HG02970 (cell line): ENCODE measurements around the gene REG1A.

Source experiments
- ATAC-seq: cut with Tn5 transposase; IDR thresholded peaks from one replicate; pipeline ENCODE4 v1.9.1; 2021; ENCODE audit warnings: mild to moderate bottlenecking, moderate library complexity, moderate number of reproducible peaks; ENCODE audit not compliant: unreplicated experiment, low FRiP score

REG1A gene

DNA sequence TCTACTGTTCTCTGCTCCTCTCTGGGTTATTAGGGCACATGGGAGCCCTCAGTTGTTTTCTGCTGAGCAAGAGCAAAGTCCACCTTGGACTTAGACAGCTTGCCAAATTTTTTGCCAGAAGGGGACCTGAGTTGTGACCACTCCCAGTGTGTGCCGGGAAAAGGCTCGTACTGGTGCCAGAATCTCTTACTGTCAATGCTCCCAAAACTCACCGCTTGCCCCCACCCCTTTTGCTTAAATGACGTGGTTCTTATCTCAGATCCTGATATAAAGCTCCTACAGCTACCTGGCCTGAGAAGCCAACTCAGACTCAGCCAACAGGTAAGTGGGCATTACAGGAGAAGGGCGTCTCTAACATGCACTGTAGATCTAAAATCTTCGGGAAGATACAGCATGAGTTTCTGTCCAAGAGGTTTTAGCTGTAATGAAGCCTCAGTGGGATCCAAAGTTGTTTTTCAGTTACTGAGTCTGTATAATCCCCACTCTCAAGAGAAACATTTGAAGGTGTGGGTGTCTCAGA lies at the start of gene REG1A:
TSS of gene REG1A (plus strand) at position 295 of the 520 bp plus-strand sequence. CDS start 374 bp downstream, outside the sequence.
- ATAC-seq, result no peak

- no peak for ATAC-seq
These were observed 49.2 kb upstream of the REG1A start for GRCh38 chr2:79071078-79071477.

- ATAC-seq, result no peak
These were observed 37.3 kb upstream of the REG1A start for GRCh38 chr2:79082987-79083386.

DNA sequence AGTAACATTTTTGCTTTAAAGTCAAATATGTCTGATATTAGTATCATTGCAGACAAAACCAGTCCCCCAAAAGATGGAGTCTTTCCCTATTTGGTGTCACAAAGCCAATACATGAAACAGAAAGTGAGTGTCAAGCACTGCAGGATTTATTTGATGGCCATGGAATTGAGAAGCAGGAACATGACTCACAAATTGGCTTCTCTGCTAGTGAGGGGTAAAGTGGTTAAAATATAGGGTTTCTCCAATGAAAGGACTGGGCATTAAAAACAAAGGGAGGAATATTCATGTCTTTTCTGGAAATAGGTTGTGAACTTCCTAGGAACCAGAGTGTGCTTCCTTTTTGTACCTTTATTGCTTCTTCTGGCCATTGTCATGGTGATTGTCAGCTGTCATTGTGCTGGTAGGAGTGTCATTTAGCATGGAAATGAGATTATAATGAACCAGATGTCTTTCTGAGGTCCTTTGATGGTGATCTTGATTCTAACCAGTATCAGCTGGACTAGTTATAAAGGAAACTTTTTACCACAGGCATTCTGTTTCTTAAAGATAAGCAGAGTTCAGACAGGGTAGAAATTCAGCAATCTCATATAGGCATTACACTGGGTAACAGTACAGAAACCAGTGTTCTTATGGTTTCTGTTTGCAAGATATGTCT lies 36.6 kb upstream of the REG1A start:
- ATAC-seq, result no peak

DNA sequence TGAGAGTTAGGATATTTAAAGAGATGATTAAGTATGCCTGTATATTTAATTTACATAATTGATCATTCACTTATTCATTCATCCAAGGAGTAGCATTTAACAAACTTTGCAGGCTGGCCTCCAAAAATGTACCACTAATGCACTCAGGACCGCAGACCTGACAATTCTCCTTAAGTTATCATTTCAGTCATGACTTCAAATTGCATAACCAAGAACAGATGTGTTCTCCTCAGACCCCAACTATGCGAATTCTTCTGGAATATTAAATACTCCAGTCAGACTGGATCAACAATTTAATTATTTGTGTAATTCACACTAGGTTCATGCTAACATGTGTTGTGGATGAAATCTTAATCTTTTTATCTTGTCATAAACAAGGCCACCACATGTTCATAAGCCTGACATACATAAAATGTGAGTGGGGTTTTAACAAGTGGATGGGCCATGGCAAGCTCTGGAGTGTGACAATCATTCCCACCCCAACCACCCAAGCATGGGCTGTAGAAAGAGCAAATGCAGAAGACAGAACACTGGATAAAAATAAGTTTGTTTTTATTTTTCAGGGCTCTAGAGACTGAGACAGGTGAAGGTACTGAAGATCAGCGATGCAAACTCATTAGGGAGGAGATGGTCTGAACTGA lies 35.7 kb upstream of the REG1A start:
- ATAC-seq, result no peak

DNA sequence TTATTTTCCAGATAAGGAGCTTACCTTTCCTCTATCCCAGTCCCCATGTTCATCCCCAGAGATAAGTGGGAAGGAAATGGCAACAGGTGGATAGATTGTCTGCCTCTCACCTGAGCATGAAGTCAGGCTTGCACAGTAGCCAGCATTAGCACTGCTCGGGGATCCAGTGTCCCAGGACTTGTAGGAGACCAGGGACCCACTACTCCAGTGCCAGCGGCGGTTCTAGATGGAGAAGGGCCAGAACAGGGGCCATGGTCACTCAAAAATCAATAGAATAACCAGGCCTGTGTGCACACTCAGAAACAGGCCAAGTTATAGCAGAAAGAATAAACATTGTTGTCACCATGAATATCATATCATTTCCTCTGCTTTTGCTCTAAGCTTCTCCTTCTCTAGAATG lies 34.9 kb upstream of the REG1A start:
- no peak for ATAC-seq

- ATAC-seq, result no peak
These were observed 34.0 kb upstream of the REG1A start for GRCh38 chr2:79086255-79086654.

GRCh38 chr2:79087785-79088364 lies 32.4 kb upstream of the REG1A start, which contains the start of gene REG1B:
Gene REG1B (minus strand): TSS chr2:79087993. CDS start chr2:79087612, 381 bp downstream.
- no peak for ATAC-seq

GRCh38 chr2:79090693-79091092 lies 29.6 kb upstream of the REG1A start:
- ATAC-seq, result no peak

DNA sequence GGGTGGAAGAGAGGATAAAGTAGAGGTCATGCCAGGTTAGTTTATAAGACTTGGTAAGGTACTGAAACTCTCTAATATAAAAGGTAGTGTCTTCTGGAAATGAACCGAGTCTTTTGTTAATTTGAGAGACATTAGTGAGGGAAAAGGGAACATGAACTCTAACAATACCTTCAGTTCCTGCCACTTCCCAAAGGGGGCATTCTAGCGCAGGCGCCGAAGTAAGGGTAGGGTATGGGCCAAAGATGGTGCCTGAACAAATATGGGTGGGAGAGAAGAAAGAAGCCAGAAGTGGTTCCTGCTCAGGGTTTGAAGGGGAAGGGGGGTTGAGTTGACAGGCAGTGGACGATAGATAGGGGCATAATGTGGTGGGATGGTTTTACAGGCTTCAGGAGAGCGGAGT lies 22.4 kb upstream of the REG1A start:
- no peak for ATAC-seq

- no peak for ATAC-seq
These were observed 21.1 kb upstream of the REG1A start for GRCh38 chr2:79099140-79099686.

DNA sequence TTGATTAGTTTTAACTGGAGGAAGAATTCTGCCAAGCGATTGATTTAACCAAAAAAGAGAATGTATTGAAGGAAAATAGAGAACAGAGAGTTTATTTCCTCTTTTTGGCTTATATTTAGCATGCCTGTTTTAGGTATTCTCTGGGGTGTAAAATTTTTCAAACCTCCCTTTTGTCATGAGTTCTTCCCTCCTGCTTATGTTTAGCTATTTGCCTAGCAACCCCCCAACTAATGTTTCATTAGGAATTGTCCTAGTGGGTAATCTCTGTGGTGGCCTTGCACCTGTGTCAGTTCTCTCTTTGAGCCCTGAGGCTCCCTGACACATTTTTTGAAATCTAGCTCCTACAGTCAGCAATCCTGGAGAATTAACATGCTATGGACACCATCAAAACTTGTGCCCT lies 20.0 kb upstream of the REG1A start:
- no peak for ATAC-seq

DNA sequence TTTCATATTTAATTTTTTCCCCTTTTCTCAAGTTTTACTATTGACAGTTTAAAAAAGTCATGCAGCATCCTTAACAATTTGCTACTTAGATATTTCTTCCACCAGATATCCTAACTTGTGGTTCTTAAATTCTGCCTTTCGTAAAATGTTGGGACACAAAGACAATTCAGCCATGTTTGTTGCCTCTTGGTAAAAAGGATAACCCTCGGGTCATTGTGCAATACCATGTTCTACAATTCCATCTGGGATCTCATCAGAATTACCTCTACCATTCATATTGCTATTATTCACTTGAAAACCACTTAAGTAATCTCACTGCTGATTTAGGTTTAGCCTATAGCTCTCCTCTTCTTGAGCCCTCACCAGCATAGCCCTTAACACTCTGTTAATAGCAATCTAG lies 19.3 kb upstream of the REG1A start:
- ATAC-seq, result no peak

DNA sequence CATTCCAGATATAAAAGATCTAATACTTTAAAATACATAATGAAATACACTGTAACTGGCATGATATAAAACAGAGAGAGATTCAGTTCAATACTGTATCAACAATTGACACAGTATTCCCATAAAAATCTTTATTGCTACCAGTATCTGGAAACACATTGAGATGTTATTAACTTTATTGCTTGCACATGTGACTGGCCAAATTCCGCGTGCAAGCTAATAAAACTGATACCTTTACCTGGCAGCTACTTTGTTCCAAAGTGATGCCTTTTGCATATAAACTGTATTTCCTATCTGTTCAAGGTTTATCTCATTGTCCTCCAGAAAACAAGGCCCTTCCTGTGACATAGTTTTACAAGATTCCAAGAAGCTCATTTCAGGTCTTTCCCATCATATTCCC lies 17.1 kb upstream of the REG1A start:
- ATAC-seq, result no peak

GRCh38 chr2:79105259-79105658 lies 15.0 kb upstream of the REG1A start:
- no peak for ATAC-seq

GRCh38 chr2:79112269-79112668 lies 8.0 kb upstream of the REG1A start:
- no peak for ATAC-seq

DNA sequence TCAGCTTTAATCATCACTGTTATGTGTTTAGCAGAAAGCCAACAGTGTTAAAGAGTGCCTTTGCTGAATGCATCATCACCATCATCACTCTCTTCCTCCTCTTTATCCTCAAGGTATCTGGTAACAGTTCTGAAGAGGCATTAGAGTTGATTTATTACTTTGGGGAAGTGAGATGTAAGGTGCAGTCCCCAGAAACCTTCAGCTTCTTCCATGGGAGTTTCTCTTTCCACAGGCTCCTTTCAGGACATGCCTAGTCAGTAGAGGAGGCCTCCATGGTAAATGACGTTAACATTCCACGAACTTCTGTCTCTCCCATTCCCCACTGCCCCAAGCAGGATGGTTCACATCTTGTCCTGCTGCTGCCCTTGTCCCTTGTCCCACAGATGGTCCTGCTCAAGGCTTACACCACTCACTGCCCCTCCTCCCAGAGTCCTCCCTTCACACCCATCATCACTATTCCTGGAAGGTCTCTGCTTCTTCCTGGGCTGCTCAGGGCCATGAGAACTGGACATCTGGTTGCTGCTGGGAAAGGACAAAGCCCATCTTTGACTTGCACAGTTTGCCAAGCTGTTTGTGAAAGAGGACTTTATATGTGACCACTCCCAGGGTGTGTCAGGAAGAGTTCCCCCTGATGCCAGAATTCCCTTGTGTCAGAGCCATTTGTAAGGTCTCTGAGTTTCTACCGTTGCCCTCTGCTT lies 5.3 kb upstream of the REG1A start:
- no peak for ATAC-seq

DNA sequence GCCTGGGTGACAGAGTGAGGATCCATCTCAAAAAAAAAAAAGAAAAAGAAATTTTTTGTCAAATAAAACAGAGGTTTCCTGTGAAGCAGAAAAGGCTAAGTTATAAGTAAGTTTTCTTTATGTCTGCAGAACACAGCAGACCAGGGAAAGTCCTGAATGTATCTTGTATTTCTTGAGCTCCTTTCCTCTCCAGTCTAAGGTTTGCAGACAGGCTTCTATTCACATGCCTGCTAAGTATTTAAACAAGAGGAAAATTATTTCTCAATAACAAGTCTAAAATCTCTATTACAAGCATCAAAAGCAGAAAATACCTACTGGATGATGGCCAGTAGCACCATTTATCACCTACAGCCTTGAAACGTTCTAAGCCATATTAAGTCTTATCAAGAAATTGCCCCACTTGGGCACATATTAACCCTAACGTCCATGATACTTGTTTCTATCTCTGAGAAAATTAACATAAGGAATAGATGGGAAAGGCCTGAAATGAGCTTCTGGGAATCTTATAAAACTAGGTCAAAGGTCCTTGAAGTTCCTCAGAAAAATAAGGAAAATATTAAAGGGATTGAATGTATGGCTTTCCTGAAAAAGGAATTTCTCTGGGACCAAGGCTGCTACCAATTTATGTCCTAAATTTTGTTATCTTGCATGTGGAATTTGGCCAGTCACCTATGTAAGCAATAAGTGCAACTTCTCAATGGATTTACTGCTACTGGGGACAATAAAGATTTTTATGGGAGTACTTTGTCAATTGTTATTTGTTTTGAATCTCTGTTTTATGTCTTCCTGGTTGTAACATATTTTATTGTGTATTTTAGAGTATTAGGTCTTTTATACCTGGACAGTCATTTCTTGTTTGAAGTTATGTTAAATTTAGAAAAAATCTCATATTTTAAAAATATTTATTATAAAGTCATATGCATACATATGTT lies 3.0 kb upstream of the REG1A start:
- no peak for ATAC-seq

- ATAC-seq, result no peak
These were observed 2.4 kb downstream of the REG1A start for GRCh38 chr2:79122676-79123075.
